Right lobe of liver (tissue), 6 donors: ENCODE data around the gene PDXP. TPM values are rescaled to one million over a fixed set of nuclear protein-coding genes. Genes with fewer than 3 reads are reported as not detected.

Experiments
- ATAC-seq, 4 donors: fragments of 200-7000 bp; cut with Tn5 transposase; one replicate each; pipeline ENCODE4 v1.9.1; 2020; ENCODE audit warnings: mild to moderate bottlenecking in 4 of 4, moderate library complexity in 4 of 4
- DNase-seq, 3 donors: peaks; one replicate each; pipeline ENCODE4 v3.0.0-alpha.2; 2020
- H3K27ac ChIP-seq, 3 donors: fragments of 200-600 bp; one replicate each; pipeline ENCODE4 v1.8.0; 2022
- H3K27me3 ChIP-seq, 2 donors: fragments of 200-600 bp; one replicate each; pipeline ENCODE4 v1.8.0; 2022
- H3K36me3 ChIP-seq, 4 donors: fragments of 200-600 bp; sonication (generic) in 1 of 4; one replicate each; pipeline versions ENCODE4 v1.5.1 to v1.8.0; 2017 to 2022; ENCODE audit warnings: control low read depth in 1 of 4
- H3K4me1 ChIP-seq, 4 donors: fragments of 200-600 bp; sonication (generic) in 1 of 4; one replicate each; pipeline versions ENCODE4 v1.5.1 to v1.8.0; 2017 to 2022; ENCODE audit warnings: control low read depth in 1 of 4
- H3K4me3 ChIP-seq, 3 donors: fragments of 200-600 bp; one replicate each; pipeline ENCODE4 v1.8.0; 2022
- H3K9me3 ChIP-seq, 4 donors: fragments of 200-600 bp; sonication (generic) in 1 of 4; one replicate each; pipeline versions ENCODE4 v1.5.1 to v1.8.0; 2017 to 2022; ENCODE audit warnings: control low read depth in 1 of 4
- POLR2A ChIP-seq: fragments of 450-650 bp; IDR thresholded peaks from one replicate; pipeline ENCODE4 v1.6.1; 2017; ENCODE audit warnings: antibody characterized with exemption, mild to moderate bottlenecking
- WGBS: methylation state at CpG from one replicate; pipeline ENCODE4 v1.1.6; 2018; ENCODE audit warnings: low coverage, low lambda C conversion rate; ENCODE audit not compliant: insufficient coverage; ENCODE audit errors: missing lambda C conversion rate; 5-methylcytosine and 5-hydroxymethylcytosine counted together
- intact Hi-C, 2 donors: fragments of 100-400 bp; cut with DNase I; formaldehyde crosslinking; loops; one replicate each; pipeline versions ENCODE4 v1.11.2 to v1.14.1; 2022
- total RNA-seq, 6 experiments: library from RNA; depleted of rRNA in 2 of 6; stranded (reverse); fragments of >200 nt in 2 of 6; fragmentation: NEBNext Ultra II Directional in 3 of 6; extraction: Animal tissue kit (Norgen Biotek cat#: 25700) in 3 of 6; gene quantifications; one replicate each; pipeline versions ENCODE4 v1.1.0 to v1.2.4, GENCODE V29; 2016 to 2023
- TF ChIP-seq, protein P1 (sequence below), 4 donors: fragments of 200-600 bp in 3 of 4; fragments of 450-650 bp in 1 of 4; IDR thresholded peaks; one replicate each; pipeline versions ENCODE4 v1.5.1 to v1.8.0; 2016 to 2022; ENCODE audit warnings: antibody characterized with exemption in 4 of 4, mild to moderate bottlenecking in 2 of 4
- donor health status: DM: no; HTN: yes; CAD: no.
- donor health status: DM: no; HTN: no; CAD: no.
- donor health status: DM: no; HTN: no; CAD: no.
- donor health status: DM: no; HTN: yes; CAD: no.
- donor health status: DM: no; HTN: yes; CAD: no.

PDXP gene
- total RNA-seq, 6 experiments from 2014 or later, result 15.7 to 63.4 (median 34.4) TPM

- 49% methylated on average over 16 of the region's 16 CpGs for WGBS
- TF ChIP-seq, protein P1, sequence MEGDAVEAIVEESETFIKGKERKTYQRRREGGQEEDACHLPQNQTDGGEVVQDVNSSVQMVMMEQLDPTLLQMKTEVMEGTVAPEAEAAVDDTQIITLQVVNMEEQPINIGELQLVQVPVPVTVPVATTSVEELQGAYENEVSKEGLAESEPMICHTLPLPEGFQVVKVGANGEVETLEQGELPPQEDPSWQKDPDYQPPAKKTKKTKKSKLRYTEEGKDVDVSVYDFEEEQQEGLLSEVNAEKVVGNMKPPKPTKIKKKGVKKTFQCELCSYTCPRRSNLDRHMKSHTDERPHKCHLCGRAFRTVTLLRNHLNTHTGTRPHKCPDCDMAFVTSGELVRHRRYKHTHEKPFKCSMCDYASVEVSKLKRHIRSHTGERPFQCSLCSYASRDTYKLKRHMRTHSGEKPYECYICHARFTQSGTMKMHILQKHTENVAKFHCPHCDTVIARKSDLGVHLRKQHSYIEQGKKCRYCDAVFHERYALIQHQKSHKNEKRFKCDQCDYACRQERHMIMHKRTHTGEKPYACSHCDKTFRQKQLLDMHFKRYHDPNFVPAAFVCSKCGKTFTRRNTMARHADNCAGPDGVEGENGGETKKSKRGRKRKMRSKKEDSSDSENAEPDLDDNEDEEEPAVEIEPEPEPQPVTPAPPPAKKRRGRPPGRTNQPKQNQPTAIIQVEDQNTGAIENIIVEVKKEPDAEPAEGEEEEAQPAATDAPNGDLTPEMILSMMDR (IDR thresholded peaks at IDR 0.05), result no peak
- no peak for TF ChIP-seq POLR2A
- Histone ChIP-seq H3K4me3 (no peak overlapping the region), H3K36me3 (peaks cover 0 to 15% (median 2%) of the 10 kb centered on the region in 4 donors), H3K27me3 (no peaks in the 10 kb centered on the region), H3K9me3 (no peaks in the 10 kb centered on the region), H3K4me1 (peaks cover 0 to 29% (median 13%) of the 10 kb centered on the region in 4 donors), H3K27ac (peak overlapping the region in 2 of 3 donors; percentile 31 to 51)
- peak; percentile 30 to 62 (median 51) for ATAC-seq
- peak in 2 of 3 donors; percentile 65 to 79 for DNase-seq
- intact Hi-C loops, result loop anchor here in 1 of 2 donors (5.0 to 10.0 kb wide), 2 partner anchors 43 to 50 kb away; no protein-coding TSS in a partner anchor
Measured at GRCh38 chr22:37684803-37685615, 26.5 kb downstream of the PDXP start.

GRCh38 chr22:37686002-37686982 is 27.8 kb downstream of the PDXP start, which contains the start of gene NOL12:
TSS of gene NOL12 (plus strand) at chr22:37686343. CDS start at chr22:37686393, 50 bp downstream.
- Histone ChIP-seq H3K27me3 (no peaks in the 10 kb centered on the region), H3K4me3 (peak within 1 kb of the TSS; percentile 78 to 99 (median 88)), H3K9me3 (no peaks in the 10 kb centered on the region), H3K36me3 (peaks cover 0 to 27% (median 2%) of the 10 kb centered on the region in 4 donors), H3K27ac (peak within 1 kb of the TSS; percentile 75 to 85 (median 82)), H3K4me1 (peaks cover 0 to 29% (median 13%) of the 10 kb centered on the region in 4 donors)
- WGBS, result 3% methylated on average over 30 of the region's 62 CpGs
- ATAC-seq (peak; percentile 86 to 91 (median 88)), DNase-seq (peak; percentile 78 to 87 (median 84))
- intact Hi-C loops, result loop anchor here in 1 of 2 donors (10.0 kb wide), 1 partner anchor 49 kb away; no protein-coding TSS in a partner anchor
- TF ChIP-seq, protein P1 (IDR thresholded peaks at IDR 0.05), result peak in 1 of 4 donors; percentile 5
- peak; percentile 32 for TF ChIP-seq POLR2A

DNA sequence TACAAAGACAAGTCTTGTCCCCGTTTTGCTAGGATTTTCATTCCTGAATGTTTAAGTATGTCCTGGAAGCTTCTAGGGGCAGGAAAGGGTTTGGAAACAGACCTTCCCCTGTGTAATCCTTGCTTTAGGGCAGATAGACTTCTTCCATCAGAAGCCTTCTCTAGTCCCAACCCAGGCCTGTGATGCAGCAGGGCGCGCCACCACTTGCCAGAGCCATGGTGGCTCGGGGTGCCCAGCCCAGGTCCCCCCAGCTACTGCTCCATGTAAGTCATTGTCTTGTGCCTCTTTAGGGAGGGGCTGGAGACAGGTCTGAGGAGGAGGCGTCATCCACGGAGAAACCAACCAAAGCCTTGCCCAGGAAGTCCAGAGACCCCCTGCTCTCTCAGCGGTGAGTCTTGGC is 31.9 kb downstream of the PDXP start:
- Histone ChIP-seq H3K27me3 (no peaks in the 10 kb centered on the region), H3K36me3 (peaks cover 0 to 43% (median 12%) of the 10 kb centered on the region in 4 donors), H3K27ac (no peak overlapping the region), H3K9me3 (no peaks in the 10 kb centered on the region), H3K4me1 (peaks cover 0 to 17% (median 8%) of the 10 kb centered on the region in 4 donors), H3K4me3 (no peak overlapping the region)
- intact Hi-C loops, result no loop called here
- ATAC-seq (no peak), DNase-seq (no peak)
- TF ChIP-seq, protein P1 (IDR thresholded peaks at IDR 0.05), result no peak
- no peak for TF ChIP-seq POLR2A
- WGBS, result 90% methylated on average over 1 of the region's 7 CpGs

- no peak for ATAC-seq
- Histone ChIP-seq H3K9me3 (no peaks in the 10 kb centered on the region), H3K27ac (no peak overlapping the region), H3K36me3 (peaks cover 0 to 43% (median 12%) of the 10 kb centered on the region in 4 donors), H3K27me3 (no peaks in the 10 kb centered on the region), H3K4me1 (peaks cover 0 to 11% (median 5%) of the 10 kb centered on the region in 4 donors), H3K4me3 (no peak overlapping the region)
- intact Hi-C loops, result no loop called here
- DNase-seq, result no peak
- no peak for TF ChIP-seq POLR2A
- TF ChIP-seq, protein P1 (IDR thresholded peaks at IDR 0.05), result no peak
- WGBS, result 96% methylated on average over 9 of the region's 18 CpGs
Measured at GRCh38 chr22:37690901-37691504, 32.5 kb downstream of the PDXP start.
